ENCODE measurements around the gene TRMT44. TPM values are rescaled to one million over a fixed set of nuclear protein-coding genes. Genes with fewer than 3 reads are reported as not detected.

The TRMT44 gene
- total RNA-seq, 1 donor from 2014 or later = 22.7 TPM

- intact Hi-C loops (cut with micrococcal nuclease) = loop anchor here (1.0 to 5.0 kb wide), 4 partner anchors 12 to 461 kb away; partner anchors contain the start of genes ABLIM2, ACOX3 and TRMT44
Observed at GRCh38 chr4:8428288-8429097, 12.1 kb upstream of the TRMT44 start.

GRCh38 chr4:8431553-8431952 lies 9.0 kb upstream of the TRMT44 start:
- intact Hi-C loops (cut with micrococcal nuclease) = no loop called here

GRCh38 chr4:8433136-8433535 lies 7.4 kb upstream of the TRMT44 start:
- intact Hi-C loops (cut with micrococcal nuclease) = no loop called here

GRCh38 chr4:8434251-8435073 lies 6.1 kb upstream of the TRMT44 start:
- intact Hi-C loops (cut with micrococcal nuclease) = no loop called here

- intact Hi-C loops (cut with micrococcal nuclease) = no loop called here
Observed at GRCh38 chr4:8435656-8436121, 4.9 kb upstream of the TRMT44 start.

GRCh38 chr4:8437281-8437680 lies 3.3 kb upstream of the TRMT44 start:
- intact Hi-C loops (cut with micrococcal nuclease) = no loop called here

- intact Hi-C loops (cut with micrococcal nuclease) = no loop called here
Observed at GRCh38 chr4:8438743-8439142, 1.8 kb upstream of the TRMT44 start.

- intact Hi-C loops (cut with micrococcal nuclease) = no loop called here
Observed at GRCh38 chr4:8439168-8439567, 1.4 kb upstream of the TRMT44 start.

GRCh38 chr4:8439914-8440491 lies 574 bp upstream of the TRMT44 start:
- intact Hi-C loops (cut with micrococcal nuclease) = loop anchor here (1.0 to 2.0 kb wide), 3 partner anchors 12 to 282 kb away; partner anchors contain the start of gene ABLIM2

GRCh38 chr4:8441499-8442091 lies 1.0 kb downstream of the TRMT44 start:
- intact Hi-C loops (cut with micrococcal nuclease) = loop anchor here (2.0 kb wide), 1 partner anchor 33 kb away; no protein-coding TSS in a partner anchor

GRCh38 chr4:8442596-8443358 lies 2.2 kb downstream of the TRMT44 start:
- intact Hi-C loops (cut with micrococcal nuclease) = no loop called here

- intact Hi-C loops (cut with micrococcal nuclease) = no loop called here
Observed at GRCh38 chr4:8443801-8444200, 3.2 kb downstream of the TRMT44 start.

GRCh38 chr4:8446122-8446521 lies 5.5 kb downstream of the TRMT44 start:
- intact Hi-C loops (cut with micrococcal nuclease) = no loop called here

- intact Hi-C loops (cut with micrococcal nuclease) = no loop called here
Observed at GRCh38 chr4:8451440-8452182, 11.0 kb downstream of the TRMT44 start.

GRCh38 chr4:8453957-8454356 lies 13.4 kb downstream of the TRMT44 start:
- intact Hi-C loops (cut with micrococcal nuclease) = no loop called here

- intact Hi-C loops (cut with micrococcal nuclease) = no loop called here
Observed at GRCh38 chr4:8457646-8458252, 17.2 kb downstream of the TRMT44 start.

GRCh38 chr4:8459867-8460445 lies 19.4 kb downstream of the TRMT44 start:
- intact Hi-C loops (cut with micrococcal nuclease) = loop anchor here (10.0 kb wide), 1 partner anchor 455 kb away; no protein-coding TSS in a partner anchor

GRCh38 chr4:8461086-8461485 lies 20.5 kb downstream of the TRMT44 start:
- intact Hi-C loops (cut with micrococcal nuclease) = loop anchor here (10.0 kb wide), 1 partner anchor 454 kb away; no protein-coding TSS in a partner anchor

GRCh38 chr4:8461616-8462015 lies 21.0 kb downstream of the TRMT44 start:
- intact Hi-C loops (cut with micrococcal nuclease) = loop anchor here (10.0 kb wide), 1 partner anchor 453 kb away; no protein-coding TSS in a partner anchor

Measured in T-helper 2 cell treated with Interferon-gamma antibody and Interleukin-4, amounts not matched to agents 100 ng/mL and 5 ng/mL, for 36 hours (primary cell).